GM19239 (cell line): ENCODE measurements around the gene PLPP6.

ENCODE experiments used
- DNase-seq: peaks from one replicate; pipeline ENCODE4 v3.0.0; 2011; ENCODE audit warnings: low spot score; ENCODE audit not compliant: insufficient read length
- FAIRE-seq: peaks from 2 replicates; lab custom pipeline; 2011; peaks lifted over from hg19 to GRCh38; lab: Jason Lieb, UNC

The PLPP6 gene

DNA sequence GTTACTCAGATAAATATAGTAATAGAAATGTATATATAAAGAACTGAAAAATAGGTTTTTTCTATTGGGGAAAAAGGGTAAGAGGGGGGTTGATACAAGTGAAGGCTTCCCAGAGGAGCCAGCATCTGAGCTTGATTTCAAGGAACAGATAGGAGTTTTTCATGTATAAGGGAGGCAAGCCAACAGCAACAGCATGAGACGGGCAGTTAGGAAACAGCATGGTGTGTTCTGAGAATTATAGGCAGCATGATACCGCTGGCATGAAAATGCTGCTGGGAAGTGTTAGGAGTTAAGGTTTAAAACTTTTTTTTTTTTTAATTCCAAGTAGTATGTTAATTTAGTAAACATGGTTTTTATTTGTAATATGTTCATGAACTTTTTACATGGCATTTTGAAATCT lies 26.9 kb downstream of the PLPP6 start:
- no peak for FAIRE-seq
- no peak for DNase-seq

DNA sequence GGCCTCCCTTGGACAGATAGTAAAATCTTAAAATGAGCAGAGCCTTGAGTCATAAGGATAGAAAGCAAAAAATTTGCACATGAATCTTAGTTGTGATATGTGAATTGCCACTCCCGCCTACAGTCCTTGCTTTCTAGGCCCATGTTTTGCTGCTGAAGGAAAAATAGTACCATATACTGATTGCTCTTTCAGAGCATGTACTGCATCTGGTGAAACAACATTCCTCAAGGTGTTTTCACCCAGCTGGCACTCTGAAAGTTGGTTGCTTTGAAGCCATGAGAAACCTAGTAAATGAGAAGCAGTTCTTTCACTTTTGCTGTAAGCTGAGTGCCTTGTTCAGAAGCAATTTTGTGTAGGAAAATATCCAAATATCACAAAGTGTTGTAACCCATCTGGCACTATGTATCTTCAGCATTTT lies 27.6 kb downstream of the PLPP6 start:
- FAIRE-seq (peak; percentile 89), DNase-seq (no peak)

DNA sequence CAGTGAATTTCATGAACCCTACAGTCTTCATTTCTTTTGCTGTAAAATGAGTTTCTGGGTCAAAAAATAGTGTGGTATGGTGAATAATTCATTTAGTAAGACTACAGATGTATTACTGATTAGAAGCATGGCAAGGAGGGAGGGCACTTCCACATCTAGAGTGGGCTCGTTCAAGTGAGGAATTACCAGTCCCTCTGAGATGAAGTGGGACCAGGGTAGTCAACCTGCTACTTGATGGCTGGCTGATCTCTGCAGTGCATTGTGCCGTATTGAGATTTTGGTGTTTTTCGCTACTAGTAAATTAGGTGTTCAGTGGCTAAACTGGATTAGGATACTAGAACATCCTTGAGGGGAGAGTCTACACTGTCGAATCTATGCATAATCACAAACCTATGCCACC lies 28.1 kb downstream of the PLPP6 start:
- FAIRE-seq (no peak), DNase-seq (no peak)

DNA sequence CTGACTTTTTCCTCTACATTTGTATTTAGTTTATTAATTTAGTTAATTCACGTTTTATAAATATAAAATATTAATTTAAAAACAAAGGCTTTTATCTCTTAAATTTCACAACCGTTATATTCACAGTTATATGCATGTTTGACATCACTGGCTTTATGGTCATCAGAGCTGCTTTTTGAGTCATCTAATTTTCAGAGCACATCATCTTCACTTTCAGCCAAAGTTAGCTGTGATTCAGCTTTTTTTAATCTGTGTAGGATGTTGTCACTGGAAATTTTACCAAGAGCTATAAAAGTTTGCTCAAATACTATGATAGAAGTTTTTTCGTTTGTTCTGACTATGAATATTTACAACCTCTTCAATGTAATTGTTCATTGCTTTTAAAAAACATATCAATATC lies 29.7 kb downstream of the PLPP6 start:
- FAIRE-seq (no peak), DNase-seq (no peak)

DNA sequence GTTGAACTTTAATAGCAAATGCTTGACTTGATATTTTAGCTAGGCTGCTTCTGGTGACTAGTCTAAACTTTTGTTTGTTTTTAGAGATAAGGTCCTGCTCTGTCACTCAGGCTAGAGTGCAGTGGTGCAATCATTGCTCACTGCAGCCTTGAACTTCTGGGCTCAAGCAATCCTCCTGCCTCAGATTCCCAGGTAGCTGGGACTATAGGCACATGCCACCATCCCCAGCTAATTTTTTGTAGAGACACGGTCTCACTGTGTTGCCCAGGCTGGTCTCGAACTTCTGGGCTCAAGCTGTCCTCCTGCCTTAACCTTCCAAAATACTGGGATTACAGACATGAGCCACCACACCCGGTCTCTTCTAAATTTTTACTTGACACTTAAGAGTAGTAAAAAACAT lies 38.0 kb downstream of the PLPP6 start:
- DNase-seq (no peak), FAIRE-seq (no peak)

DNA sequence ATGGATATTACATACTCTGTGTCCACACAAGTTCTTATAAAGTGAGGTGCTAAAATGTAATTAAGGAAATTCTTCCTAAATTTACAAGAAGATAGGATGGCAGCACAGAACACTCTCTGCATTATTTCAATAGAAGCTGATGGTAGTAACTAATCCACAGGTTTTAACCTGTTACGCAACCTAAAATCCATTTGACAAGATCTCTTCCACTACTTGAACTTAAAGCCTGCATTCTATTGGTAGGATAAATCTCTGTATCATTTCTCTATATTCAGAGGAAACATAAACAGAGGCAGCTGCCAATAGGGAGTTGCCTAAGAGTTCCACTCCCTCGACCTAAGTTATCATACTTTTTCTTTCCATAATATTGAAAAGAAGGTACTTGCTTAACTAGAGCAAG lies 38.8 kb downstream of the PLPP6 start:
- no peak for DNase-seq
- no peak for FAIRE-seq

DNA sequence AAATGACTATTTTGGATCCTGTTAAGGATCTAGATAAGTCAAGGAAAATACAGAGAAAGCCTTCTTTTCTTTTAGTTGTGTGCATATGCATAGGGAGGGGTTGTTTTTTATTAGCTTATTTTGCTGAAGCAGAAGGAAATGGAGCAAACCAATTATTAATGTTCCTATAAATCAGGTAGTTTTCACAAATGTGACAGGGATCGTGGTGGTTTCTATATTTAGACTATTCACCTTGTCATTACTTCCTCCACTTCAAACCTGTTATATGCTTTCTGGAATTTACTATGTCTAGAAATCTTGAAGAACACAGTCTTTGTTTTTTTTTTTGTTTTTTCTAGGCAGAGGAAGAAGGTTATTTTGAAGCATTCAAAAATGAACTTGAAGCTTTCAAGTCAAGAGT lies 39.4 kb downstream of the PLPP6 start:
- DNase-seq (no peak), FAIRE-seq (no peak)

DNA sequence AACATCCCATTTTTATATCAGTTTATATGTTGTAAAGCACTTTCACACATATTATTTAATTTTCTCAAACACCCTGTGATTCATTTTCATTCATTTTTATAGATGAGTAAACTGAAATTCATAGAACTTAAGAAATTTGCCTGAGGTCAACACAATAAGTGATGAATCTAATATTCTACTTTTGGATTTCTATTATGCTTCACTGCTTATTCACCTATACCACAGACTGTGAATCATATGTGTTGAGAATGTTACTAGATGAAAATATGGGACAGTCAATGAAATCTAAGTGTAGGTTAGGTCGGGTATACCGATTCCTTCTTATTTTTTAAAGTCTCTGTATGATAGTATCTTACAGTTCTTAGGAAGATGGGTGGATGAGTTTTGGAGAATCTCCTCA lies 42.0 kb downstream of the PLPP6 start:
- FAIRE-seq (no peak), DNase-seq (no peak)

DNA sequence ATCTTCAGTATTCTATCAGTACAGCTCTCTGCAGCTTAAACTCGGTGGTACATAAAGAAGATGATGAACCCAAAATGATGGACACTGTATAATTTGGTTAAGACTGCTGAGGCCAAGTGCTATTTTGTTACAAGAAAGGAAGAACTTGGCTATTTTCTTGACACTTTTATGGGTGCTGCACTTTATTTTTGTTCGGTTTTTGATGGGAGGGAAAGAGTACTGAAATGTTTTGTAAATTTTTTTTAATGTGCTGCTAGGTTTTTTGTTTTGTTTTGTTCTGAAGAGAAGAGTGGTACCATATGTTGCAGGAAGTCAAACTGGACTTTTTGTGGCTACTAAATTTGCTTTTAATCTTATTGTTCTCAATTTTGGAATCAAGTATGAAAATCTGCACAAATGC lies 43.9 kb downstream of the PLPP6 start:
- no peak for DNase-seq
- no peak for FAIRE-seq

DNA sequence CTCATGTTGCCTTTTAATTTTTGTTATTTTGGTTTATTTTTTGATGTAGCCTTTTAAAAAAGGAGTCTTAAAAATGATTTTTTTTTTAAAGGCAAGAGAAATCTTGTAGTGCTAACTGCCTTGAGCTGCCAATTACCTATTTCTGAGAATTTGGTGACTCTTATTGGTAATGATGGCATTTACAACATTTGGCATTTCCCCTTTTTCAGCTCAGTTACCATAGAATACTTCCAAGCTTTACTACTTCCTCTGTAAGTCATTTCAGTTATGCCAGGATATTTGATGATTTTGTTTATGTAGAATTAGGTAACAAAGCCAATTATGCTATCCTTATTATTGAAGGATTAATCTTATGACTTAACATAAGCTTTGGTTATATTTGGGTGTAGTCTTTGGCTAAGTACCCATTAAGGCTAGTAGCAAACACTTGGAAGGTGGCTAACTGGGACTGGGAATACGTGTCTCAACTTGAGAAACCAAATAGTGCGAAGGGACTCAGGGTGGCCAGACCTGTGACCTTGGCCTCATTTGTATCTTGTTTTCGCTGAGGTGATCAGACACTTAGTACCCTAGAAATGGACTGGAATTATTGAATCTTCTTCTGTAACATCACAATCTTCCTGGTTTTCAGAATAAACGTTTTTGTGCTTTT lies 45.0 kb downstream of the PLPP6 start:
- peak; percentile 47 for FAIRE-seq
- no peak for DNase-seq

DNA sequence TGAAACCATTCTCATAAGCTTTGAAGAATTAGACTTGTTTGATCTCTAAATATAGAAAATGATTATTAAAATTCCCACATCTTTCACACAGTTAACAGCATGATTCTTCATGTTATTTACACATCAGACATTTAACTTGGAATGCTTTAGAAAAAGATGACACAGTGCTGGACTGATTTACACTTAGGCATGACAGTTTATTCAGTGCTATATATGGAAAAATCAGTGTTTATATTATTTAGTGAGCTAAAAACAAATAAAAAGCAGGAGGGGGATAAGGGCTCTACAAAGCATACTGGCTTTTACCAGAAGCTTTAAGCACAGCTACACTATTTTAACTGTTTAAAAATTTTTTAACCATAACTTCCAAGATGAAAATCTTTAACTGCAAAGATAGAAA lies 47.3 kb downstream of the PLPP6 start:
- FAIRE-seq (no peak), DNase-seq (no peak)

DNA sequence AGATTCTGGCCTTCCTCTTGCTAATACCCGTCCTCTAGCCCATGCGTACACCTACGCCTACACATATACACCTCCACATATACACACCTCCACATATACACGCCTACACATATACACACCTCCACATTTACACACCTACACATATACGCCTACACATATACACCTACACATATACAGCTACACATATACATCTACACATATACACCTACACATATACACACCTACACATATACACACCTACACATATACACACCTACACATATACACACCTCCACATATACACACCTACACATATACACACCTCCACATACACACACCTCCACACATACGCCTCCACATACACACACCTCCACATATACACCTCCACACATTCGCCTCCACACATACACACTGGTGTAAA lies 51.8 kb downstream of the PLPP6 start:
- FAIRE-seq (no peak), DNase-seq (no peak)

DNA sequence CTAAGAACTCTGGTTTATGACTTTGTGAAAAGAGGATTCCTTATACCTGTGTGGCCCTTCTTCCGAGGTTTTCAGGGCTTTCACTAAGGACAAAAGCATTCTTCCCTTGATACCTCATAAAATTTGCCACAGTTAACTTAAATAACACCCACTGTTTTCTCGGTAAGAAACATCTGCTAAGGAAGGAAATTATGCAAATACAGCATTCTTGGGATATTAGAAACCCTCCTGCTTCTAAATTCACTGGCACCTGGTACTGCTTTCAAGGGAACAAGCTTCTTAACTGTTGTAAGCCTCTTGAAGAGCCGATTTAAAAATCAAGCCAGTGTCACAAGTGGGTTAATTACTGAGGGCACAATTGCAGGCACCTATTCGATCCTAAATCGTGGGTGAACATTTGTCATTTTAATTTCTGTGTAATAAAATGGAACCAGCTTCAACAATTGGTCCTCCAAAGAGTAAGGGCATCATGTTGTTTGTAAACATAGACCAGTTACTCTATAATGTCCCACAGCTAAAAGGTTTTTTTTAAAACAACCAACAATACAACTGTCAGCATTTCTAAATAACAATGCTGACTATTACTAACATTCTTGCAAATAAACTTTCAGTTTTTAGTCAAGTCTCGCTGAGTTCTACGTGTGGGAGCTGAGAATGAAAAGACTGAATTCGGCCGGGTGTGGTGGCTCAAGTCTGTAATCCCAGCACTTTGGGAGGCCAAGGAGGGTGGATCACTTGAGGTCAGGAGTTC lies 52.3 kb downstream of the PLPP6 start:
- DNase-seq (no peak), FAIRE-seq (no peak)
